GM23338 (cell line): ENCODE data around the gene ZNF429. TPM values are rescaled to one million over a fixed set of nuclear protein-coding genes. Genes with fewer than 3 reads are reported as not detected.

Experiments used
- ATAC-seq: fragments of 200-7000 bp; cut with Tn5 transposase; 3 replicates; pipeline ENCODE4 v1.9.1; 2020
- DNase-seq: peaks from one replicate; pipeline ENCODE4 v3.0.0-alpha.2; 2015; ENCODE audit warnings: low spot score
- H2AFZ ChIP-seq: fragments of 200-600 bp; sonication (generic); 2 replicates; pipeline ENCODE4 v1.8.0; 2016; ENCODE audit warnings: antibody characterized with exemption, mild to moderate bottlenecking, moderate library complexity
- H3F3A ChIP-seq: fragments of 200-600 bp; sonication (generic); replicated peaks from 2 replicates; pipeline ENCODE4 v1.8.0; 2017; ENCODE audit warnings: antibody characterized with exemption, mixed run types, low read depth
- H3K27ac ChIP-seq: fragments of 200-600 bp; sonication (generic); 2 replicates; pipeline ENCODE4 v1.6.1; 2016; ENCODE audit warnings: low read depth
- H3K27me3 ChIP-seq: fragments of 200-600 bp; sonication (generic); 2 replicates; pipeline ENCODE4 v1.8.0; 2016; ENCODE audit warnings: mild to moderate bottlenecking, mixed run types, moderate library complexity; ENCODE audit not compliant: insufficient read depth
- H3K36me3 ChIP-seq: fragments of 200-600 bp; sonication (generic); 2 replicates; pipeline ENCODE4 v1.8.0; 2016; ENCODE audit warnings: mild to moderate bottlenecking; ENCODE audit not compliant: insufficient read depth
- H3K4me1 ChIP-seq: fragments of 200-600 bp; sonication (generic); 2 replicates; pipeline ENCODE4 v1.8.0; 2016; ENCODE audit warnings: mild to moderate bottlenecking, moderate library complexity; ENCODE audit not compliant: insufficient read depth
- H3K4me2 ChIP-seq: fragments of 200-600 bp; sonication (generic); 2 replicates; pipeline ENCODE4 v1.7.1; 2017; ENCODE audit warnings: mixed run types
- H3K4me3 ChIP-seq: fragments of 200-600 bp; sonication (generic); 2 replicates; pipeline ENCODE4 v1.6.1; 2016; ENCODE audit warnings: mixed run types
- H3K79me2 ChIP-seq: fragments of 200-600 bp; sonication (generic); replicated peaks from 2 replicates; pipeline ENCODE4 v1.8.0; 2017; ENCODE audit warnings: mild to moderate bottlenecking; ENCODE audit not compliant: insufficient read depth
- H3K9me2 ChIP-seq: fragments of 200-600 bp; sonication (generic); 2 replicates; pipeline ENCODE4 v1.8.0; 2017; ENCODE audit not compliant: insufficient read depth
- H4K20me1 ChIP-seq: fragments of 200-600 bp; sonication (generic); replicated peaks from 2 replicates; pipeline ENCODE4 v1.8.0; 2017; ENCODE audit warnings: mild to moderate bottlenecking; ENCODE audit not compliant: insufficient read depth
- H3K27ac Mint-ChIP-seq: 2 replicates; pipeline ENCODE4 v1.8.0; 2020; ENCODE audit warnings: inconsistent platforms, mild to moderate bottlenecking, moderate library complexity, mixed read lengths
- H3K27me3 Mint-ChIP-seq: 3 replicates; pipeline ENCODE4 v1.8.0; 2022; ENCODE audit warnings: low read depth, mild to moderate bottlenecking, moderate library complexity, mixed read lengths, inconsistent platforms; ENCODE audit not compliant: insufficient read depth, poor library complexity
- H3K36me3 Mint-ChIP-seq: 3 replicates; pipeline ENCODE4 v1.8.0; 2021; ENCODE audit warnings: low read depth, mild to moderate bottlenecking, inconsistent platforms, moderate library complexity, mixed read lengths
- H3K4me1 Mint-ChIP-seq: 3 replicates; pipeline ENCODE4 v1.8.0; 2020; ENCODE audit warnings: mild to moderate bottlenecking, inconsistent platforms, mixed read lengths
- H3K4me3 Mint-ChIP-seq: 3 replicates; pipeline ENCODE4 v1.8.0; 2021; ENCODE audit warnings: moderate library complexity, mild to moderate bottlenecking, inconsistent platforms, mixed read lengths
- H3K9me3 Mint-ChIP-seq: 3 replicates; pipeline ENCODE4 v1.8.0; 2020; ENCODE audit warnings: moderate library complexity, mild to moderate bottlenecking, inconsistent platforms, mixed read lengths
- ETS1 ChIP-seq: IDR thresholded peaks from 2 replicates; pipeline ENCODE4 v1.6.1; 2016; ENCODE audit warnings: antibody characterized with exemption
- EZH2 ChIP-seq: fragments of 200-600 bp; sonication (generic); IDR thresholded peaks from one replicate; pipeline ENCODE4 v1.8.0; 2017; ENCODE audit warnings: antibody characterized with exemption, mild to moderate bottlenecking, low read depth; ENCODE audit not compliant: unreplicated experiment
- JUNB ChIP-seq: IDR thresholded peaks from one replicate; pipeline ENCODE4 v1.6.1; 2016; ENCODE audit warnings: antibody characterized with exemption; ENCODE audit not compliant: unreplicated experiment
- POLR2AphosphoS5 ChIP-seq: IDR thresholded peaks from 2 replicates; pipeline ENCODE4 v1.6.1; 2016; ENCODE audit warnings: antibody characterized with exemption, low read depth
- REST ChIP-seq: IDR thresholded peaks from one replicate; pipeline ENCODE4 v1.6.1; 2018; ENCODE audit warnings: antibody characterized with exemption; ENCODE audit not compliant: unreplicated experiment
- ZNF114 ChIP-seq: fragments of 250-450 bp; sonication (Bioruptor Pico); IDR thresholded peaks from 2 replicates; pipeline ENCODE4 v1.5.0; 2020; ENCODE audit warnings: mild to moderate bottlenecking, moderate library complexity
- ZNF331 ChIP-seq: fragments of 250-450 bp; sonication (Bioruptor Pico); IDR thresholded peaks from 2 replicates; pipeline ENCODE4 v1.5.0; 2020; ENCODE audit warnings: low read depth, mild to moderate bottlenecking, moderate library complexity
- polyA plus RNA-seq: library from polyadenylated mRNA; unstranded; fragments of >200 nt; fragmentation: Nextera tagmentation; extraction: Ambion mirVana; gene quantifications from 2 replicates; pipeline ENCODE4 v1.2.1, GENCODE V29; 2016
- total RNA-seq: library from RNA; depleted of rRNA; stranded (reverse); fragments of >200 nt; shearing (Covaris generic); gene quantifications from 2 replicates; pipeline ENCODE4 v1.2.3, GENCODE V29; 2014
- TF ChIP-seq, protein P1 (sequence below), 2 experiments: fragments of 200-600 bp in 1 of 2; sonication (generic) in 1 of 2; conservative IDR thresholded peaks; 2 replicates each; pipeline versions ENCODE4 v1.5.1 to v1.6.1; 2016 to 2017; ENCODE audit warnings: antibody characterized with exemption in 2 of 2, low read depth in 2 of 2, mild to moderate bottlenecking in 2 of 2, moderate library complexity in 1 of 2
- TF ChIP-seq, protein P2 (sequence below): fragments of 250-450 bp; sonication (Bioruptor Pico); IDR thresholded peaks from 2 replicates; pipeline ENCODE4 v1.5.0; 2020; ENCODE audit warnings: mild to moderate bottlenecking, moderate library complexity

Gene ZNF429
- total and polyA plus RNA-seq, 2 experiments from 2014 or later = 13.4 to 18.9 TPM

- Histone ChIP-seq H2AFZ (peak overlapping the region; percentile 34), H3K79me2 (no peaks in the 10 kb centered on the region), H3K4me3 (no peak overlapping the region), H3K4me1 (no peaks in the 10 kb centered on the region), H3K27ac (no peak overlapping the region), H3K27me3 (no peaks in the 10 kb centered on the region), H3K36me3 (no peaks in the 10 kb centered on the region), H3F3A (no peaks in the 10 kb centered on the region), H3K4me2 (no peak overlapping the region), H4K20me1 (no peaks in the 10 kb centered on the region), H3K9me2 (no peaks in the 10 kb centered on the region)
- no peak overlapping the region for H3K27ac Mint-ChIP-seq
- H3K27me3 Mint-ChIP-seq = peaks cover 4% of the 10 kb centered on the region
- no peaks in the 10 kb centered on the region for H3K4me1 Mint-ChIP-seq
- H3K9me3 Mint-ChIP-seq = peaks cover 9% of the 10 kb centered on the region
- no peaks in the 10 kb centered on the region; the same call in 2 of the 3 replicates for H3K36me3 Mint-ChIP-seq
- no peak for DNase-seq
- no peak overlapping the region for H3K4me3 Mint-ChIP-seq
- no peak for TF ChIP-seq JUNB
- no peak for ATAC-seq
Observed at GRCh38 chr19:21564406-21564805, 59.0 kb downstream of the ZNF429 start.

DNA sequence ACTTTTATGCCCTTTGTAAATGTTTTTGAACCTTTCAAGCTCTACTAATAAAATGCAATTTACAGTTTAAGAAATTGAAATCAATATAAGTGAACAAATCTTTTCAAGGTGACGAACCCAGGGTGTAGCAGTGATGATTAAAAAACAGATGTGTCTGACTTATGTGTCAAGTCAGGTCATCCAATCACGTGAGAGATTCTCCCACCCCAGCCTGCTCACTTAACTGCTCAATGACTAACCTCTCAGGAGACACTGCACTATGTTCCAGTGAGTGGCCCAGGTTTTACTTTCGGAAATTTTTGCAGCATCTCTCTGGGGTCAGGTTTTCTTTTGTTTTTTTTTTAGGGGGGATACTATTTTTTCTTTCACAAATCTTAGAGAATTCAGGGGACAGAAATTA, 60.7 kb downstream of the ZNF429 start:
- H3K36me3 ChIP-seq = no peaks in the 10 kb centered on the region
- H3F3A ChIP-seq = no peaks in the 10 kb centered on the region
- no peak overlapping the region for H3K4me2 ChIP-seq
- H3K27me3 ChIP-seq = no peaks in the 10 kb centered on the region
- no peaks in the 10 kb centered on the region for H3K9me2 ChIP-seq
- H3K9me3 Mint-ChIP-seq = peaks cover 14% of the 10 kb centered on the region
- H3K4me3 ChIP-seq = no peak overlapping the region
- peak overlapping the region; percentile 56; the same call in 1 of the 2 replicates for H2AFZ ChIP-seq
- no peaks in the 10 kb centered on the region for H3K4me1 ChIP-seq
- no peaks in the 10 kb centered on the region for H3K79me2 ChIP-seq
- H3K27ac Mint-ChIP-seq = no peak overlapping the region
- no peak overlapping the region for H3K4me3 Mint-ChIP-seq
- no peaks in the 10 kb centered on the region for H3K4me1 Mint-ChIP-seq
- no peak overlapping the region for H3K27ac ChIP-seq
- no peak for ATAC-seq
- DNase-seq = no peak
- no peaks in the 10 kb centered on the region; the same call in 2 of the 3 replicates for H3K36me3 Mint-ChIP-seq
- no peaks in the 10 kb centered on the region for H4K20me1 ChIP-seq
- H3K27me3 Mint-ChIP-seq = peaks cover 7% of the 10 kb centered on the region
- TF ChIP-seq ZNF331 (CRISPR knock-in tag) (no peak), JUNB (no peak), ZNF114 (CRISPR knock-in tag) (no peak), REST (no peak), EZH2 (no peak), POLR2AphosphoS5 (no peak), ETS1 (no peak)
- TF ChIP-seq, protein P1, sequence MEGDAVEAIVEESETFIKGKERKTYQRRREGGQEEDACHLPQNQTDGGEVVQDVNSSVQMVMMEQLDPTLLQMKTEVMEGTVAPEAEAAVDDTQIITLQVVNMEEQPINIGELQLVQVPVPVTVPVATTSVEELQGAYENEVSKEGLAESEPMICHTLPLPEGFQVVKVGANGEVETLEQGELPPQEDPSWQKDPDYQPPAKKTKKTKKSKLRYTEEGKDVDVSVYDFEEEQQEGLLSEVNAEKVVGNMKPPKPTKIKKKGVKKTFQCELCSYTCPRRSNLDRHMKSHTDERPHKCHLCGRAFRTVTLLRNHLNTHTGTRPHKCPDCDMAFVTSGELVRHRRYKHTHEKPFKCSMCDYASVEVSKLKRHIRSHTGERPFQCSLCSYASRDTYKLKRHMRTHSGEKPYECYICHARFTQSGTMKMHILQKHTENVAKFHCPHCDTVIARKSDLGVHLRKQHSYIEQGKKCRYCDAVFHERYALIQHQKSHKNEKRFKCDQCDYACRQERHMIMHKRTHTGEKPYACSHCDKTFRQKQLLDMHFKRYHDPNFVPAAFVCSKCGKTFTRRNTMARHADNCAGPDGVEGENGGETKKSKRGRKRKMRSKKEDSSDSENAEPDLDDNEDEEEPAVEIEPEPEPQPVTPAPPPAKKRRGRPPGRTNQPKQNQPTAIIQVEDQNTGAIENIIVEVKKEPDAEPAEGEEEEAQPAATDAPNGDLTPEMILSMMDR (conservative IDR thresholded peaks at IDR 0.05; ENCODE audit: low read depth in 2 of 2) = no peak
- TF ChIP-seq, protein P2, sequence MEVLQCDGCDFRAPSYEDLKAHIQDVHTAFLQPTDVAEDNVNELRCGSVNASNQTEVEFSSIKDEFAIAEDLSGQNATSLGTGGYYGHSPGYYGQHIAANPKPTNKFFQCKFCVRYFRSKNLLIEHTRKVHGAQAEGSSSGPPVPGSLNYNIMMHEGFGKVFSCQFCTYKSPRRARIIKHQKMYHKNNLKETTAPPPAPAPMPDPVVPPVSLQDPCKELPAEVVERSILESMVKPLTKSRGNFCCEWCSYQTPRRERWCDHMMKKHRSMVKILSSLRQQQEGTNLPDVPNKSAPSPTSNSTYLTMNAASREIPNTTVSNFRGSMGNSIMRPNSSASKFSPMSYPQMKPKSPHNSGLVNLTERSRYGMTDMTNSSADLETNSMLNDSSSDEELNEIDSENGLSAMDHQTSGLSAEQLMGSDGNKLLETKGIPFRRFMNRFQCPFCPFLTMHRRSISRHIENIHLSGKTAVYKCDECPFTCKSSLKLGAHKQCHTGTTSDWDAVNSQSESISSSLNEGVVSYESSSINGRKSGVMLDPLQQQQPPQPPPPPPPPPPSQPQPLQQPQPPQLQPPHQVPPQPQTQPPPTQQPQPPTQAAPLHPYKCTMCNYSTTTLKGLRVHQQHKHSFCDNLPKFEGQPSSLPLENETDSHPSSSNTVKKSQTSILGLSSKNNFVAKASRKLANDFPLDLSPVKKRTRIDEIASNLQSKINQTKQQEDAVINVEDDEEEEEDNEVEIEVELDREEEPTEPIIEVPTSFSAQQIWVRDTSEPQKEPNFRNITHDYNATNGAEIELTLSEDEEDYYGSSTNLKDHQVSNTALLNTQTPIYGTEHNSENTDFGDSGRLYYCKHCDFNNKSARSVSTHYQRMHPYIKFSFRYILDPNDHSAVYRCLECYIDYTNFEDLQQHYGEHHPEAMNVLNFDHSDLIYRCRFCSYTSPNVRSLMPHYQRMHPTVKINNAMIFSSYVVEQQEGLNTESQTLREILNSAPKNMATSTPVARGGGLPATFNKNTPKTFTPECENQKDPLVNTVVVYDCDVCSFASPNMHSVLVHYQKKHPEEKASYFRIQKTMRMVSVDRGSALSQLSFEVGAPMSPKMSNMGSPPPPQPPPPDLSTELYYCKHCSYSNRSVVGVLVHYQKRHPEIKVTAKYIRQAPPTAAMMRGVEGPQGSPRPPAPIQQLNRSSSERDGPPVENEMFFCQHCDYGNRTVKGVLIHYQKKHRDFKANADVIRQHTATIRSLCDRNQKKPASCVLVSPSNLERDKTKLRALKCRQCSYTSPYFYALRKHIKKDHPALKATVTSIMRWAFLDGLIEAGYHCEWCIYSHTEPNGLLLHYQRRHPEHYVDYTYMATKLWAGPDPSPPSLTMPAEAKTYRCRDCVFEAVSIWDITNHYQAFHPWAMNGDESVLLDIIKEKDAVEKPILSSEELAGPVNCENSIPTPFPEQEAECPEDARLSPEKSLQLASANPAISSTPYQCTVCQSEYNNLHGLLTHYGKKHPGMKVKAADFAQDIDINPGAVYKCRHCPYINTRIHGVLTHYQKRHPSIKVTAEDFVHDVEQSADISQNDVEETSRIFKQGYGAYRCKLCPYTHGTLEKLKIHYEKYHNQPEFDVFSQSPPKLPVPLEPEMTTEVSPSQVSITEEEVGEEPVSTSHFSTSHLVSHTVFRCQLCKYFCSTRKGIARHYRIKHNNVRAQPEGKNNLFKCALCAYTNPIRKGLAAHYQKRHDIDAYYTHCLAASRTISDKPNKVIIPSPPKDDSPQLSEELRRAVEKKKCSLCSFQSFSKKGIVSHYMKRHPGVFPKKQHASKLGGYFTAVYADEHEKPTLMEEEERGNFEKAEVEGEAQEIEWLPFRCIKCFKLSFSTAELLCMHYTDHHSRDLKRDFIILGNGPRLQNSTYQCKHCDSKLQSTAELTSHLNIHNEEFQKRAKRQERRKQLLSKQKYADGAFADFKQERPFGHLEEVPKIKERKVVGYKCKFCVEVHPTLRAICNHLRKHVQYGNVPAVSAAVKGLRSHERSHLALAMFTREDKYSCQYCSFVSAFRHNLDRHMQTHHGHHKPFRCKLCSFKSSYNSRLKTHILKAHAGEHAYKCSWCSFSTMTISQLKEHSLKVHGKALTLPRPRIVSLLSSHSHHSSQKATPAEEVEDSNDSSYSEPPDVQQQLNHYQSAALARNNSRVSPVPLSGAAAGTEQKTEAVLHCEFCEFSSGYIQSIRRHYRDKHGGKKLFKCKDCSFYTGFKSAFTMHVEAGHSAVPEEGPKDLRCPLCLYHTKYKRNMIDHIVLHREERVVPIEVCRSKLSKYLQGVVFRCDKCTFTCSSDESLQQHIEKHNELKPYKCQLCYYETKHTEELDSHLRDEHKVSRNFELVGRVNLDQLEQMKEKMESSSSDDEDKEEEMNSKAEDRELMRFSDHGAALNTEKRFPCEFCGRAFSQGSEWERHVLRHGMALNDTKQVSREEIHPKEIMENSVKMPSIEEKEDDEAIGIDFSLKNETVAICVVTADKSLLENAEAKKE (CRISPR knock-in tag) = no peak
